Fibroblast of skin of scalp (primary cell): Measurements from ENCODE around the gene PRKG1.
A peak's percentile ranks its signal among the peaks of the same experiment; 100 is the strongest.
"Not testable (repeated sequence)": the region's sequence is repeated elsewhere in the genome, so short reads cannot be mapped to it uniquely, and the experiment has no call there.

ENCODE experiments used
- DNase-seq: peaks from one replicate; pipeline ENCODE4 v3.0.0-alpha.2; 2013

PRKG1 gene

GRCh38 chr10:51386248-51386885 is 312.1 kb downstream of the PRKG1 start:
- peak; percentile 27 for DNase-seq

- DNase-seq = peak; percentile 100
These were observed 315.4 kb downstream of the PRKG1 start for GRCh38 chr10:51389415-51390321.

GRCh38 chr10:51393006-51393405 is 318.7 kb downstream of the PRKG1 start:
- not testable (repeated sequence) for DNase-seq

- DNase-seq = no peak
These were observed 319.8 kb downstream of the PRKG1 start for GRCh38 chr10:51394039-51394438.

GRCh38 chr10:51397244-51397643 is 323.0 kb downstream of the PRKG1 start:
- no peak for DNase-seq

GRCh38 chr10:51397695-51398094 is 323.4 kb downstream of the PRKG1 start:
- DNase-seq = peak; percentile 67

- DNase-seq = no peak
These were observed 325.6 kb downstream of the PRKG1 start for GRCh38 chr10:51399840-51400239.

- DNase-seq = no peak
These were observed 326.3 kb downstream of the PRKG1 start for GRCh38 chr10:51400392-51401096.

- peak; percentile 29 for DNase-seq
These were observed 329.2 kb downstream of the PRKG1 start for GRCh38 chr10:51403521-51403920.

- peak; percentile 66 for DNase-seq
These were observed 331.5 kb downstream of the PRKG1 start for GRCh38 chr10:51405580-51406351.

GRCh38 chr10:51406581-51406980 is 332.3 kb downstream of the PRKG1 start:
- DNase-seq = no peak

- DNase-seq = no peak
These were observed 342.2 kb downstream of the PRKG1 start for GRCh38 chr10:51416494-51416893.

GRCh38 chr10:51419196-51420093 is 345.2 kb downstream of the PRKG1 start:
- no peak for DNase-seq

GRCh38 chr10:51421853-51422252 is 347.6 kb downstream of the PRKG1 start:
- DNase-seq = no peak

- peak; percentile 76 for DNase-seq
These were observed 348.2 kb downstream of the PRKG1 start for GRCh38 chr10:51422311-51423120.

- DNase-seq = no peak
These were observed 348.8 kb downstream of the PRKG1 start for GRCh38 chr10:51423121-51423452.

- peak; percentile 72 for DNase-seq
These were observed 351.1 kb downstream of the PRKG1 start for GRCh38 chr10:51425431-51425830.

GRCh38 chr10:51427758-51428157 is 353.5 kb downstream of the PRKG1 start:
- no peak for DNase-seq

- peak; percentile 13 for DNase-seq
These were observed 356.2 kb downstream of the PRKG1 start for GRCh38 chr10:51430506-51430905.

GRCh38 chr10:51433949-51434475 is 359.7 kb downstream of the PRKG1 start:
- no peak for DNase-seq
